ENCODE measurements around the gene PDLIM1. TPM values are rescaled to one million over a fixed set of nuclear protein-coding genes. Genes with fewer than 3 reads are reported as not detected.

PDLIM1 gene
- total and polyA plus RNA-seq, 12 donors, result 0.89 to 63.3 (median 31.2) TPM

DNA sequence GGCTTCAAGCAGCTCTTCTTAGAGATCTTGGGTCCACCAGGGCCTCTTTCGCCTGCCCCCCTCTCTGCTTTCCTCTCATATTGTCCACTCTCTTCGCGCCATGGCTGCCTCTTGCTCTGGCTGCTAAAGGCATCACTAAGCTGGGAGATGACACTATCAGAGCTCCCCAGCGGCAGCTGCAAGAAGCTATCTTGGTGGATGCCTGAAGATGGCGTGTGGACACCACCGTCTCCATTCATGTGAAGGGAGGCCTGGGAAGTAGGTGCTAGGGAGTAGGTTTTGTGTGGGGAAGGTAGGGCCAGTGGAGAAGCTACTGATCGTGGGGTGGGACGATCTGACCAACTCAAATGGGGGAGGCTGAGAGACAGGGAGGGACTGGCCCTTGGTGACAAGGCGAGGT lies 45.9 kb upstream of the PDLIM1 start:
- WGBS, 4 donors, result 91 to 98% (median 95%) methylated on average over 9 of the region's 9 CpGs

DNA sequence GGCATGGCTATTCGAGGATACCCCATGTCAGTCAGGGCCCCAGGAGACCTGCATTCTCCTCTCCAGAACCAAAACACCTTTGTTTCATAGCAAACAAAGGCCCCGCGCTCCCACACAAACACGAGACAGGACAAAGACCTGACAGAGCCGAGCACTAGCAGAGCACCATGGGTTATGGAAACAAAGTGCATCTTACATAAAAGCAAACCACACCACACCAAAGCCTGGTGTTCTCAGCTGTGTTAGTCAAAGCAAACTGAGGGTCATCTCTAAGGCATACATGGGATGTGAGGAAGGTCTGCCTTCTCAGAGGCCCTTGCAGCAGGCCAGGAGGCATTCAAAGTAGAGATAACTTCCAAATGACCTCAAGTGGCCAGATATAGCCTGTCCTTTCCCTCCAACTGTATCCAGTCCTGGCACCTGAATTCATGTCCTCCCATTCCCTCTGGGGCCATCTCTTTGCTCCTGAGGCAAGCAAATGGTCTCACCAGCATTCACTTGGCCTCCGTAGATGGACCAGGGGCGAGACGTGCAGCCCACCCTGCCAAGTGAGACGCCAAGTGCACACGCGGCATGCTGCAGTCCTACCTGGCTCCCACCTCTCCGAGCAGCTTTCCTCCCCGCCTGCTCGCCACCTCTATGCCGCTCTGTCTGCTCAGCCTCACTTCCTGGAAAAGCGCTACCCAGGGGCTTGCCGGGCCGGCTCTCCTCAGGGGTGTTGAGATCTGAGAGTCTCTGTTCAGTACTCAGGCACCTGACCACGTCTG lies 45.3 kb upstream of the PDLIM1 start:
- H3K4me1 ChIP-seq (replicated peaks in 1 of 2), result no peaks in the 10 kb centered on the region
- H3K27me3 ChIP-seq, result no peaks in the 10 kb centered on the region
- TF ChIP-seq, protein P1, sequence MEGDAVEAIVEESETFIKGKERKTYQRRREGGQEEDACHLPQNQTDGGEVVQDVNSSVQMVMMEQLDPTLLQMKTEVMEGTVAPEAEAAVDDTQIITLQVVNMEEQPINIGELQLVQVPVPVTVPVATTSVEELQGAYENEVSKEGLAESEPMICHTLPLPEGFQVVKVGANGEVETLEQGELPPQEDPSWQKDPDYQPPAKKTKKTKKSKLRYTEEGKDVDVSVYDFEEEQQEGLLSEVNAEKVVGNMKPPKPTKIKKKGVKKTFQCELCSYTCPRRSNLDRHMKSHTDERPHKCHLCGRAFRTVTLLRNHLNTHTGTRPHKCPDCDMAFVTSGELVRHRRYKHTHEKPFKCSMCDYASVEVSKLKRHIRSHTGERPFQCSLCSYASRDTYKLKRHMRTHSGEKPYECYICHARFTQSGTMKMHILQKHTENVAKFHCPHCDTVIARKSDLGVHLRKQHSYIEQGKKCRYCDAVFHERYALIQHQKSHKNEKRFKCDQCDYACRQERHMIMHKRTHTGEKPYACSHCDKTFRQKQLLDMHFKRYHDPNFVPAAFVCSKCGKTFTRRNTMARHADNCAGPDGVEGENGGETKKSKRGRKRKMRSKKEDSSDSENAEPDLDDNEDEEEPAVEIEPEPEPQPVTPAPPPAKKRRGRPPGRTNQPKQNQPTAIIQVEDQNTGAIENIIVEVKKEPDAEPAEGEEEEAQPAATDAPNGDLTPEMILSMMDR (IDR thresholded peaks at IDR 0.05), result no peak
- TF ChIP-seq POLR2A (IDR thresholded peaks at IDR 0.05), result no peak
- H3K9me3 ChIP-seq (replicated peaks in 1 of 3), result no peaks in the 10 kb centered on the region
- WGBS, 4 donors, result 91 to 96% (median 93%) methylated on average over 16 to 19 of the region's 19 CpGs
- no peak for DNase-seq
- H3K27ac ChIP-seq, result no peak overlapping the region
- intact Hi-C loops (cut with DNase I), result no loop called here
- H3K36me3 ChIP-seq (replicated peaks in 1 of 2), result peaks cover 0 to 4% of the 10 kb centered on the region in 2 donors
- no peak overlapping the region for H3K4me3 ChIP-seq

More for the DNA sequence above, 45.9 kb upstream of the PDLIM1 start:
- H3K9me3 ChIP-seq (replicated peaks in 1 of 3), result no peaks in the 10 kb centered on the region
- no peak overlapping the region for H3K4me3 ChIP-seq
- H3K27me3 ChIP-seq, result no peaks in the 10 kb centered on the region
- intact Hi-C loops (cut with DNase I), result no loop called here
- TF ChIP-seq POLR2A (IDR thresholded peaks at IDR 0.05), result no peak
- TF ChIP-seq, protein P1 (IDR thresholded peaks at IDR 0.05), result no peak
- no peak for DNase-seq
- H3K36me3 ChIP-seq (replicated peaks in 1 of 2), result peaks cover 0 to 4% of the 10 kb centered on the region in 2 donors
- no peaks in the 10 kb centered on the region for H3K4me1 ChIP-seq (replicated peaks in 1 of 2)
- no peak overlapping the region for H3K27ac ChIP-seq

DNA sequence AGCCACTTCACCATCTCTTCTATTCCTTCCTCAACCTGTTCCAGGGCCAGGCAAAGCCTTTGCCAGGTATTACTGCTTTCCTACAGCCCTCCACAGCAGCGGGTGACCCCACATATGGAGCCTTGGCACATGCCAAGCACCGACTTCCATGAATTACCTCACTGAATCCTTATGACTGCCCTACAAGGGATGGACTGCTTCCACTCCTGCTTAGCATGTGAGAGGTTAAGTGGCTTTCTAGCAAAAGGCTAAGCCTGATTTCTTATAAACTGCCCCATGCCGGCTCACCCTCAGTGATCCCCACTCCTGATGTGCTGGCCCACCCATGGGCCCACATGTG lies 44.0 kb upstream of the PDLIM1 start:
- H3K4me1 ChIP-seq (replicated peaks in 1 of 2), result no peaks in the 10 kb centered on the region
- 77 to 93% (median 82%) methylated on average over 3 of the region's 3 CpGs for WGBS, 4 donors
- peak overlapping the region in 2 of 5 donors; percentile 48 to 67 for H3K27ac ChIP-seq
- no peaks in the 10 kb centered on the region for H3K27me3 ChIP-seq
- H3K9me3 ChIP-seq (replicated peaks in 1 of 3), result no peaks in the 10 kb centered on the region
- no peak overlapping the region for H3K4me3 ChIP-seq
- no peak for DNase-seq
- intact Hi-C loops (cut with DNase I), result no loop called here
- TF ChIP-seq, protein P1 (IDR thresholded peaks at IDR 0.05), result no peak
- TF ChIP-seq POLR2A (IDR thresholded peaks at IDR 0.05), result no peak
- H3K36me3 ChIP-seq (replicated peaks in 1 of 2), result peaks cover 0 to under 1% of the 10 kb centered on the region in 2 donors

DNA sequence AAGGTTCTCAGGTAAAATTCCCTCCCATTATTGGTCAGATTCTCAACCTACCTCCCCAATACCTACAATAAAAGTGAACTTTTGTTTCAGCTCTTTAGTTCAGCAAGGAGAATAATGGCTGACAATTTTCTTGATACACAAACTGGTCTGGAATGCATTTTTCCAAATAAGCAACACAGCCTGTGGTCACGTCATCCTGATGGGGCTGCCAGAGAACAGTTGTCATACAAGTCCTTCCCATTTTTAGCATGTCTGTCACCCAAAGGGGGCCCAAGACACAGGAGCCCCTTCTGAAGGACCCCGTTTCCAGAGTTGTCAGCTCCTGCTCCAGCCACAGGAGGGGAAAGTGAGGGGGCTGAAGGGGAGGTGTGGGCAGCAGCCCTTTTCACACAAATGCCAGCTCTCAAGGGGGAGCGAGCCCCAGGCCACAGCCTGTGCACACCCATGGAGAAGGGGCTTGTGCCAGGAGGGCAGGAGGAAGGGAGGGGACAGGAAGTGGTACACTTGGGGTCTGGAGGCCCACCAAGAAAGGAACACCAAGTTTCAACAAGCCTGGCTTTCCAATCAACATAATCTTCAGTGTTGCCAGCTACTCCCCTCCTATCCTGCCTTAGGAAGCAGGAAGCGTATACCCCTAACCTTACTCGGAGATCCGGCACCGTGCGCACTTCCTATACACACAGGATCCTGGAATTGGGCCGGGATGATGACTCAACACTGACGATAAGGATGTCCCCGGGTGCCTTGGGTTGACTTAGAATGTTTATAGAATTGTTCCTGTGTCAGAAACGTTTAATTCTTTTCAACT lies 43.4 kb upstream of the PDLIM1 start:
- H3K27me3 ChIP-seq, result no peaks in the 10 kb centered on the region
- H3K9me3 ChIP-seq (replicated peaks in 1 of 3), result no peaks in the 10 kb centered on the region
- no peaks in the 10 kb centered on the region for H3K36me3 ChIP-seq (replicated peaks in 1 of 2)
- peak overlapping the region in 2 of 5 donors; percentile 62 to 75 for H3K27ac ChIP-seq
- no peak overlapping the region for H3K4me3 ChIP-seq
- intact Hi-C loops (cut with DNase I), result no loop called here
- no peaks in the 10 kb centered on the region for H3K4me1 ChIP-seq (replicated peaks in 1 of 2)
- DNase-seq, result peak in 6 of 7 donors; percentile 36 to 87 (median 58)
- TF ChIP-seq, protein P1 (IDR thresholded peaks at IDR 0.05), result no peak
- no peak for TF ChIP-seq POLR2A (IDR thresholded peaks at IDR 0.05)
- WGBS, 4 donors, result 58 to 74% (median 69%) methylated on average over 9 to 12 of the region's 12 CpGs

All from adrenal gland (tissue), 12 donors.